Stimulated activated CD4-positive, alpha-beta T cell treated with anti-CD3 and anti-CD28 coated beads, TNF-alpha, amount 100 ng/mL, for 4 hours (primary cell): ENCODE results near the gene CHADL.
"Not testable (repeated sequence)": the region's sequence is repeated elsewhere in the genome, so short reads cannot be mapped to it uniquely, and the experiment has no call there.

ENCODE experiments used
- DNase-seq, 3 experiments: peaks; one replicate each; pipeline ENCODE4 v3.0.0-alpha.2; 2020; ENCODE audit warnings: low read depth in 3 of 3

The CHADL gene

DNA sequence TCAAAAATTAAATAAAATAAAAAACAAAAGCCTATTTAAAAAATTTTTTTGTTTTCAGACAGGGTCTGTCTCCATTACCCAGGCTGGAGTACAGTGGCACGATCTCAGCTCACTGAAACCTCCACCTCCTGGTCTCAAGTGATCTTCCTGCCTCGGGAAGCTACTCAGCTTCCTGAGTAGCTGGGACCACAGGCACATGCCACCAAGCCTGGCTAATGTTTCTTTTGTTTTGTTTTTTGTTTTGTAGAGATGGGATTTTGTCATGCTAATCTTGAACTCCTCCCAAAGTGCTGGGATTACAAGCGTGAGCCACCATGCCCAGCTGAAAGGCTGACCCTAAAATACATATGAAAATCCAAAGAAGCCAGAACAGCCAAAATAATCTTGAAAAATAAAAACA, 56.1 kb downstream of the CHADL start:
- no peak for DNase-seq

DNA sequence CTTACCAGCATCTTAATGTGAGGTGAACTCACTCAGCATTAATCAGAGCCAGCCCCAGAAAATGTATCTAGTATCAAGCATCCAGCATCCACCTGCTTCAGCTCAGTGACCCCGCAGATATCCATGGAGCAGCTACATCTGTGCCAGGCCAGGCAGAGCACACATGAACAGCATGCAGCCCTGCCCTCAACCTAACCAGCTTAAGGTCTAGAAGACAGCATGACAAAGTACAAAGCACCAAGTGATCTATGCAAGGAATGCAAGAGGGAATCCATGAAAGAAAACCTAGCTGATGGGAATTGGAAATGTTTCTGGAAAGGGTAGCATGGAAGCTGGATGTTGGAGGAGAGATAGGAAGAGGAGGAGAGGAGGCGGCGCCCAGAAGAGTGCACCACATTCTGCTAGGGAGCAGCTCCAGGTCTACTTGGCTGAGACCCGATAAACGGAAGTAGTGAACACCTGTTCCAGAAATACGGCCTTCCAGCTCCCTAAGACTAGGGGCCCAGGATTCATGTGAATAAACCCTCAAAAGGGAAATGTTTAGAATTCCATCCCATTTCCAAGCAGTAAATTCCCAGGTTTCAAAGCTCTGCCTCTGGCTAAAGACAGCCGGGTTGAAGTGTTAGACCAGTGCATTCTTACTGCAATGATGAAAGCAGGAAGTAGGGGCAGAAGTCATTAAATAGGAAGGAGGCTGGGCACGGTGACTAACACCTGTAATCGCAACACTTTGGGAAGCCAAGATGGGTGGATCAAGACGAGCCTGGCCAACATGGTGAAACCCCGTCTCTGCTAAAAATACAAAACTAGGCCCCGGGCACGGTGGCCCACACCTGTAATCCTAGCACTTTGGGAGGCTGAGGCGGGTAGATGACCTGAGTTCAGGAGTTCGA, 59.1 kb downstream of the CHADL start:
- DNase-seq: no peak

DNA sequence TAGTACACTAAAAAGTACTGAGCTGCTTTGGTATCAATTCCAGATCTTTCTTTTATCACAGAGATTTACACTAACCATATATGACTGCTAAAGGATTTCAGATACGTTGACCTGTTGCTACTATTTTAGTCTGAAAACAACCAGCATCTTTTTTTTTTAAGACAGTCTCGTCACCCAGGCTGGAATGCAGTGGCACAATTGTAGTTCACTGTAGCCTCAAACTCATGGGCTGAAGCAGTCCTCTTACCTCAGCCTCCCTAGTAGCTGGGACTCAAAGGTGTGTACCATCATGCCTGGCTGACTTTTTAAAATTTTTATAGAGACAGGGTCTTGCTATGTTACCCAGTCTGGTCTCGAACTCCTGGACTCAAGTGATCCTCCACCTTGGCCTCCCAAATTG, 59.8 kb downstream of the CHADL start:
- DNase-seq: no peak

DNA sequence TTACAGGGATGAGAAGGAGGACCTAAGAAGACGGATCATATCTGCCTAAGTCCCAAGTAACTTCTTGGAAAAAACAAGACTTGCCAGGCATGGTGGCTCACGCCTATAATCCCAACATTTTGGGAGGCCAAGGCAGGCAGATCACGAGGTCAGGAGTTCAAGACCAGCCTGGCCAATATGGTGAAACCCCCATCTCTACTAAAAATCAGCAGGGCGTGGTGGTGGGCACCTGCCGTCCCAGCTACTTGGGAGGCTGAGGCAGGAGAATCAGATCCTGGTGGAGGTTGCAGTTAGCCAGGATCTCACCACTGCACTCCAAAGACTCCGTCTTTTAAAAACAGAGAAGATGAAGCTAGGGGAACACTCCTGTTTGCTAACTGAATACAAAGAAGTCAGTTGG, 60.4 kb downstream of the CHADL start:
- not testable (repeated sequence) for DNase-seq
